Endothelial cell of coronary artery (primary cell): ENCODE data around the gene CFC1B. TPM values are rescaled to one million over a fixed set of nuclear protein-coding genes. Genes with fewer than 3 reads are reported as not detected.

ENCODE experiments used
- total RNA-seq: library from RNA; depleted of rRNA; stranded (reverse); fragments of >200 nt; gene quantifications from 2 replicates; pipeline ENCODE4 v1.2.3, GENCODE V29; 2014

The CFC1B gene
- total RNA-seq, result not detected in 2 replicates

DNA sequence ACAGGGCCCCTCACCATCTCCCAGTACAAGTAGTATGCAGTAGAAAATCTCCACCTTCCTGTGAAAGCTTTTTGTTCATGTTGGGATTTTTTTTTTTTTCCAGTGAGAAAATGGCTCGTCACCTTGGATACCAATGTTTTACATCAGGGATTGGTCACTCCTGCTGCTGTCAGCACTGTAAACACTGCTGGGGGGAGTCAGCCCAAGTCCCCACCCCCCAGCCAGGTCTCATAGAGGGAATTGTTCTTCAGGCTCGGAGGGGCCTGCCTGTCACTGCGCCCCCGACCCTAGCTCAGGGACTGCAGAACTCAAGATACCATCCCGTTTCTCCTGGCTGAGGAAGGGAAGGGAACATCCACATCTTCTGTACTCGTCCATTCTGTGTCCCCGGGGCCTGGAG lies at the start of gene CFC1B:
Gene CFC1B (plus strand): TSS at position 231 of the 400 bp plus-strand sequence. CDS start 263 bp downstream, outside the sequence.

DNA sequence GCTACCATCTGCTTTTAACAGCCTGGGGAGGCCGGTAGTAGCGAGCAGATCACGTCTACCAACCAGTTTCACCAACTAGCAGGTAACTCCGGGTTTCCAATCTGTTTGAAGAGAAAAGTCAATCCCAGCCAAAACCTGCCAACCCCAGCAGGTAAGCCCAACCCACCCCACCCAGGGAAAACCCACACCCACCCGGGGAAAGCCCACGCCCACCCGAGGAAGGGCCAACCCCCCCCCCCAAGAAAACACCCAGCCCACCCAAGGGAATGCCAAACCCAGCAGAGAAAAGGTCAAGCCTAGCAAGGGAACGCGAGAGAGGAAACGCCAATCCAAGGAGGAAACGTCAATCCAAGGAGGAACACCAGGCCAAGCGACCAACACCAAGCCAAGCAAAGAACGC lies 11.8 kb upstream of the CFC1B start, which contains the start of gene POTEI:
Gene POTEI (minus strand): TSS at position 101 of the 400 bp plus-strand sequence. CDS start 93 bp downstream, at position 8.

Other genes starting within 250 kb of the CFC1B start
- gene IMP4, start 178.3 kb upstream of the CFC1B start, total RNA-seq, result 120 and 123 TPM in 2 replicates
- gene PTPN18, start 165.2 kb upstream of the CFC1B start, total RNA-seq, result 10.2 and 16.9 TPM in 2 replicates
- gene POTEI, start 11.9 kb upstream of the CFC1B start, total RNA-seq, result 0.09 TPM in 2 replicates
- not detected in 2 replicates for gene CFC1, start 78.4 kb downstream of the CFC1B start, total RNA-seq
- gene POTEJ, start 90.2 kb downstream of the CFC1B start, total RNA-seq, result 0.09 TPM in 2 replicates
- not detected in 2 replicates for gene GPR148, start 207.8 kb downstream of the CFC1B start, total RNA-seq
- not detected in 2 replicates for gene AMER3, start 234.3 kb downstream of the CFC1B start, total RNA-seq